GM12872 (cell line): ENCODE measurements around the gene WDR4.
A peak's percentile ranks its signal among the peaks of the same experiment; 100 is the strongest.

Source experiments
- TF ChIP-seq, protein P1 (sequence below): IDR thresholded peaks from 3 replicates; pipeline ENCODE4 v1.5.1; 2011; ENCODE audit warnings: low read depth, mild to moderate bottlenecking, low read length, moderate library complexity; ENCODE audit not compliant: insufficient read depth

The WDR4 gene

DNA sequence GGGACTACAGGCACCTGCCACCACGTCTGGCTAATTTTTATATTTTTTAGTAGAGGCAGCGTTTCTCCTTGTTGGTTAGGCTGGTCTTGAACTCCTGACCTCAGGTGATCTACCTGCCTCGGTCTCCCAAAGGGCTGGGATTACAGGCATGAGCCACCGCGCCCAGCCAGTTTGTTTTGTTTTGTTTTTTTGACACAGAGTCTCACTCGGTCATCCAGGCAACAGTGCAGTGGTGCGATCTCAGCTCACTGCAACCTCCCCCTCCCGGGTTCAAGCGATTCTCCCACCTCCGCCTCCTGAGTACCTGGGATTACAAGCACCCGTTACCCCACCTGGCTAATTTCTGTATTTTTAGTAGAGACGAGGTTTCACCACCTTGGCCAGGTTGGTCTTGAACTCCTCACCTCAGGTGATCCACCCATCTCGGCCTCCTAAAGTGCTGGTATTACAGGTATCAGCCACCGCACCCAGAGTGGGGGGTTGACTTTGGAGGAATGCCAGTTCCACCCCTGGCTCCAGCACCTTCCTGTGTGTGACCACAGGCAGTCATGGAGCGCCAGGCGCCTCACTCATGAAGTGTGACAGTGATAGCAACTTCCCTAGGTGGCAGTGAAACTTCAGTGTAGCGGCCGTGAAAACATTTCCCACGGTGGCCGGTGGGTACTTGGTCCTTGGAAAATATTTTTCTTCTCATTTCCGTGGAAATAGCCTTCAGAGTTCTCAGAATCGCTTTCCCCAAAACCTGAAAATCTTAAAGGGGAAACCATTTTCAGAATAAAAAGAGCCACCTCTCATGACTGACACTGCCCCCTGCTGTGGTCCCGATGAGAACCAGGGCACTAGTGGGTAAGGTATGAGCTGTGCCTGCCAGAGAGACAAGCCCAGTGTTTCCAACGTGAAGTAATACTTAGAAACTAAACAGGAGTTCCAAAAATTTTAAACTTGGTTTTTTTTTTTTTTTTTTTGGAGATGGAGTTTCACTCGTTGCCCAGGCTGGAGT is 48.6 kb downstream of the WDR4 start:
- TF ChIP-seq, protein P1, sequence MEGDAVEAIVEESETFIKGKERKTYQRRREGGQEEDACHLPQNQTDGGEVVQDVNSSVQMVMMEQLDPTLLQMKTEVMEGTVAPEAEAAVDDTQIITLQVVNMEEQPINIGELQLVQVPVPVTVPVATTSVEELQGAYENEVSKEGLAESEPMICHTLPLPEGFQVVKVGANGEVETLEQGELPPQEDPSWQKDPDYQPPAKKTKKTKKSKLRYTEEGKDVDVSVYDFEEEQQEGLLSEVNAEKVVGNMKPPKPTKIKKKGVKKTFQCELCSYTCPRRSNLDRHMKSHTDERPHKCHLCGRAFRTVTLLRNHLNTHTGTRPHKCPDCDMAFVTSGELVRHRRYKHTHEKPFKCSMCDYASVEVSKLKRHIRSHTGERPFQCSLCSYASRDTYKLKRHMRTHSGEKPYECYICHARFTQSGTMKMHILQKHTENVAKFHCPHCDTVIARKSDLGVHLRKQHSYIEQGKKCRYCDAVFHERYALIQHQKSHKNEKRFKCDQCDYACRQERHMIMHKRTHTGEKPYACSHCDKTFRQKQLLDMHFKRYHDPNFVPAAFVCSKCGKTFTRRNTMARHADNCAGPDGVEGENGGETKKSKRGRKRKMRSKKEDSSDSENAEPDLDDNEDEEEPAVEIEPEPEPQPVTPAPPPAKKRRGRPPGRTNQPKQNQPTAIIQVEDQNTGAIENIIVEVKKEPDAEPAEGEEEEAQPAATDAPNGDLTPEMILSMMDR, result peak; percentile 37; the same call in 2 of the 3 replicates

DNA sequence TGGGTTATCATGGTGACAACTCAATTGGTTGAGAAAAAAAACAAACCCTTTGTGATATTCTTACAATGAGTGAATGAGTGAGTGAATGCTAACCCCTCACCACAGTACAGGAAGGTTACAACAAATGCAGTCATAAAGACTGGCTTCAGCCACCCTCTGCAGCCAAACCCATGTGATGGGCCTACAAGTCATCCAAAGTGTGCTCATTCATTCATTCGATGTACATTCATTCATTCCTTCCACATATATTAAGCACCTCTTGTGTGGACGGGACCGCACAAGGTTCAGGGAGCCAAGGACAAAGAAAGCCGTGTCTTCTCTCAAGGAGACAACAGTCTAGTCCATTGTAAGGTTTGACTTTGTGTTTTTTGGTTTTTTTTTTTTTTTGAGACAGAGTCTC is 49.4 kb downstream of the WDR4 start:
- TF ChIP-seq, protein P1, result no peak

DNA sequence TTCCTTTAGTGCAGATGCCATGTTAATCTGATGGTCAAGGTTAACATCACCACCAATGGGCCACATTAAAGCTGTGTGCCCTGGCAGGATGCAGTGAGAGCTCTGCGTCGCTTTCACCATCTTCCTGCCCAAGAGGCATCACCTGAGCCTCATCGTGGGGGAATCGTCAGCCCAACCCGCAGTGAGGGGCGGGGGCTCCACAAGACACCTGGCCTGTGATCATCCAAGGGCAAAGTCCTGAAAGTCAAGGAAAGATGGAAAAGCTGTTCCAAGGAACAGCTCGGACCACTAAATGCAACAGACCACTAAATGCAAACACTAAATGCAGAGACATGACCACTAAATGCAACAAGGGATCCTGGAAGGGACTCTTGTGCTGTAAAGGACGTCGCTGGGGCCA is 49.9 kb downstream of the WDR4 start:
- TF ChIP-seq, protein P1, result no peak

DNA sequence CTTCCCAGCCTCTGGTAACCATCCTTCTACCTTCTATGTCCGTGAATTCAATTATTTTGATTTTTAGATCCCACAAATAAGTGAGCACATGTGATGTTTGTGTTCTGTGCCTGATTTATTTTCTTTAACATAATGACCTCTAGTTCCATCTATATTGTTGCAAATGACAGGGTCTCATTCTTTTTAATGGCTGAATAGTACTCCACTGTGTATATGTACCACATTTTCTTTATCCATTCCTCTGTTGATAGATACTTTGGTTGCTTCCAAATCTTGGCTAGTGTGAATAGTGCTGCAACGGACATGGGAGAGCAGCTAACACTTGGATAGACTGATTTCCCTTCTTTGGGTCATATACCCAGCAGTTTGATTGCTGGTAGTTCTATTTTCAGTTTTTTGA is 51.8 kb downstream of the WDR4 start:
- TF ChIP-seq, protein P1, result no peak

DNA sequence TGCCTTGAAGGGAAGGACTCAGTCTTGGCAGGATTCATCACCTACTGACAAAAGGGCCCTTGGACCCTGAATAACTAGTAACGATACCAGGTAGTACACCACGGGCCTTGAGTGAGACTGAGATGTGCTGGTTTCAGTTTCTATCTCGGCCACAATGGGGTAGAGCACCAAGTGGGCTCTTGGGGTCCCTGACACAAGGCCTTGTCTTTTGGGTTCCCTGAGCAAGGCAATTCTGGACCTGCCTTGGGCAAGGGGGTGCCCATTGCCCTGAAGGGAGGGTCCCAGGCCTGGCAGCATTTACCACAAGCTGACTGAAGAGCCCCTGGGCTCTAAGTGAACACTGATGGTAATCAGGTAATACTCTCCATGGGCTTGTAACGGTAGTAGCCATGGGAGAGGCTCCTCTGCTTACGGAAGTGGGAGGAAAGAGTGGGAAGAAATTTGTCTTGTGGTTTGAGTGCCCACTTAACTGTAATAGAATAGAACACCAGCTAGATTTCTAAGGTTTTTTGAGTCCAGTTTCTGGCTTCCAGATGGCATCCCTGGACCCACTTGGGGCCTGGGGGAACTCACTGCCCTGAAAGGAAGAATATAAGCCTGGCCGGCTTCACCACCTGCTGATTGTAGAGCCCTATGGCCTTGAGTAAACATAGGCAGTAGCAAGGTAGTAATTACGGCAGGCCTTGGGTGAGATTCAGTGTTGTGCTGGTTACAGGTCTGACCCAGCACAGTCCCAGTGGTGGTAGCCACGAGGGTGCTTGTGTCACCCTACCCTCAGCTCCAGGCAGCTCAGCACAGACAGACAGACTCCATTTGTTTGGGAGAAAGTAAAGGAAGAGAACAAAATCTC is 58.5 kb downstream of the WDR4 start:
- TF ChIP-seq, protein P1, result no peak

DNA sequence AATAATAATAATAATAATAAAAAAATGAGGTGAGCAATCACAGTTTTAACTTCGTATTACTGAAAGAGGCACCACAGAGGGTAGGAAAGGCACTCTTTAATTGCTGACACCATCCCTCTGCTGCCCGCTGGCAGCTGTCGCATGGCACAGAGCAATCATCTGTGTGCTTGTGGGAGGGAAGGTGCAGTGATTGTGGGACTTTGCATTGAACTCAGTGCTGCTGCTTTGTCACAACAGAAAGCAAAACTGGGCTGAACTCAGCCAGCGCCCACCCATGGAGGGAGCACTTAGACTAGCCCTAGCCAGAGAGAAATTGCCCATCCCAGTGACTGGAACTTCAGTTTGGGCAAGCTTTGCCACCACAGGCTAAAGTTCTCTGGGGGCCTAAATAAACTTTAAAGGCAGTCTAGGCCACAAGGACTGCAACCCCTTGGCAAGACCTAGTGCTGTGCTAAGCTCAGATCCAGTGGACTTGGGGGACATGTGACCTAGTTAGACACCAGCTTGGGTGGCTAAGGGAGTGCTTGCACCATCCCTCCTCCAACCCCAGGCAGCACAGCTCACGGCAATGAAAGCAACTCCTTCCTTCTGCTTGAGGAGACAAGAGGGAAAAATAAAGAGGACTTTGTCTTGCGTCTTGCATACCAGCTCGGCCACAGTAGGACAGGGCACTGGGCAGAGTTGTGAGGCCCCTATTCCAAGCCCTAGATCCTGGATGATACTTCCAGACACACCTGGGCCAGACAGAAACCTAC is 59.3 kb downstream of the WDR4 start:
- TF ChIP-seq, protein P1, result no peak
